Measurements from ENCODE around the gene ADORA3. TPM values are rescaled to one million over a fixed set of nuclear protein-coding genes. Genes with fewer than 3 reads are reported as not detected.

Gene ADORA3
- polyA plus RNA-seq, 1 donor from 2014 or later = not detected

DNA sequence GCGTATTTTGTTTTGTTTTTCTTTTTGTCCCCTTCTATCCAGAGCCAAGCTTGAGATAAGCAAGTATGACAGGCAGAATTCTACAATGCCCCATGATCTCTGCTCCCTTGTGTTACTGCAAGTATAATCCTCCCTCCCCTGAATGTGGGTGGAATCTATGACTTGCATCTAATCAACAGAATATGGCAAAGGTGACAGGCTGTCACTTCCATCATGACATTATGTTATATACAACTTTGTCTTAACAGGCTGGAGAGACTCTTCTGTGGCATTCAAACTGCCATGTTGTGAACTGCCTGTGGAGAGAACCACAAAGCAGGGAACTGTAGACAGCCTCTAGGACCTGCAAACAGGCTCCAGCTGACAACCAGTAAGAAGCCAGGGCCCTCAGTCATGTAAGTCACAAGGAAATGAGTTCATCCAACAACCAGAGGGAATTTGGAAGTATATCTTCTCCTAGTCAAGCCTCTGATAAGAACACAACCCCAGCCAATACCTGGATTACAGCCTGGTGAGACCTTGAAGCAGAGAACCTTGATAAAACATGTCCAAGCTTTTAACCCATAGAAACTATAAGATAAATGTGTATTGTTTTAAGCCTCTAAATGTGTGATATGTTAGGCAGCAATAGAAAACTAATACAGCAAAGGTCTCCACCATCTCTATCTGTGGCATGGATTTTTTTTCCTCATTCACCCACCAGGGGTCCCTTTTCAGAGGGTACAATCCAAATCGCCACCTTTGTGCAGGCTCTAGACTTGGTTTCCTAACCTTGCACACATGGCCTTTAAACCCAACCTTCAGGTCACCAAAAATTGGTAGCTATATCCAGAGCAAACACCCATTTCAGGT is 35.3 kb downstream of the ADORA3 start:
- H3K27ac ChIP-seq (ENCODE audit: low read length) = no peak overlapping the region
- H2AFZ ChIP-seq (ENCODE audit: low read depth, low read length) = no peak overlapping the region
- H3K79me2 ChIP-seq (replicated peaks; ENCODE audit: insufficient read depth, low read length) = no peaks in the 10 kb centered on the region
- H3K9ac ChIP-seq (ENCODE audit: low read length) = no peak overlapping the region
- no peak overlapping the region for H3K4me3 ChIP-seq (ENCODE audit: low read length)
- H3F3A ChIP-seq (ENCODE audit: insufficient read depth, low read length, poor library complexity, severe bottlenecking) = no peaks in the 10 kb centered on the region
- H4K20me1 ChIP-seq (ENCODE audit: insufficient read depth) = no peaks in the 10 kb centered on the region
- no peaks in the 10 kb centered on the region for H3K27me3 ChIP-seq (ENCODE audit: insufficient read depth, low read depth, low read length)
- H3K9me3 ChIP-seq (ENCODE audit: low read length) = no peaks in the 10 kb centered on the region
- H3K36me3 ChIP-seq (ENCODE audit: insufficient read depth, low read length) = no peaks in the 10 kb centered on the region
- TF ChIP-seq POLR2AphosphoS5 (IDR thresholded peaks at IDR 0.05) (no peak), SMC3 (conservative IDR thresholded peaks at IDR 0.05; ENCODE audit: poor library complexity) (no peak), TAF1 (IDR thresholded peaks at IDR 0.05; ENCODE audit: low read depth) (no peak), RAD21 (conservative IDR thresholded peaks at IDR 0.05) (no peak), EZH2 (IDR thresholded peaks at IDR 0.05; ENCODE audit: borderline replicate concordance, insufficient read depth, low read length, poor library complexity, severe bottlenecking) (no peak), MXI1 (conservative IDR thresholded peaks at IDR 0.05; ENCODE audit: poor library complexity, severe bottlenecking) (no peak), EP300 (conservative IDR thresholded peaks at IDR 0.05; ENCODE audit: poor library complexity, severe bottlenecking) (no peak)
- TF ChIP-seq, protein P1, sequence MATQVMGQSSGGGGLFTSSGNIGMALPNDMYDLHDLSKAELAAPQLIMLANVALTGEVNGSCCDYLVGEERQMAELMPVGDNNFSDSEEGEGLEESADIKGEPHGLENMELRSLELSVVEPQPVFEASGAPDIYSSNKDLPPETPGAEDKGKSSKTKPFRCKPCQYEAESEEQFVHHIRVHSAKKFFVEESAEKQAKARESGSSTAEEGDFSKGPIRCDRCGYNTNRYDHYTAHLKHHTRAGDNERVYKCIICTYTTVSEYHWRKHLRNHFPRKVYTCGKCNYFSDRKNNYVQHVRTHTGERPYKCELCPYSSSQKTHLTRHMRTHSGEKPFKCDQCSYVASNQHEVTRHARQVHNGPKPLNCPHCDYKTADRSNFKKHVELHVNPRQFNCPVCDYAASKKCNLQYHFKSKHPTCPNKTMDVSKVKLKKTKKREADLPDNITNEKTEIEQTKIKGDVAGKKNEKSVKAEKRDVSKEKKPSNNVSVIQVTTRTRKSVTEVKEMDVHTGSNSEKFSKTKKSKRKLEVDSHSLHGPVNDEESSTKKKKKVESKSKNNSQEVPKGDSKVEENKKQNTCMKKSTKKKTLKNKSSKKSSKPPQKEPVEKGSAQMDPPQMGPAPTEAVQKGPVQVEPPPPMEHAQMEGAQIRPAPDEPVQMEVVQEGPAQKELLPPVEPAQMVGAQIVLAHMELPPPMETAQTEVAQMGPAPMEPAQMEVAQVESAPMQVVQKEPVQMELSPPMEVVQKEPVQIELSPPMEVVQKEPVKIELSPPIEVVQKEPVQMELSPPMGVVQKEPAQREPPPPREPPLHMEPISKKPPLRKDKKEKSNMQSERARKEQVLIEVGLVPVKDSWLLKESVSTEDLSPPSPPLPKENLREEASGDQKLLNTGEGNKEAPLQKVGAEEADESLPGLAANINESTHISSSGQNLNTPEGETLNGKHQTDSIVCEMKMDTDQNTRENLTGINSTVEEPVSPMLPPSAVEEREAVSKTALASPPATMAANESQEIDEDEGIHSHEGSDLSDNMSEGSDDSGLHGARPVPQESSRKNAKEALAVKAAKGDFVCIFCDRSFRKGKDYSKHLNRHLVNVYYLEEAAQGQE (IDR thresholded peaks at IDR 0.05; ENCODE audit: borderline replicate concordance) = no peak
- TF ChIP-seq, protein P2, sequence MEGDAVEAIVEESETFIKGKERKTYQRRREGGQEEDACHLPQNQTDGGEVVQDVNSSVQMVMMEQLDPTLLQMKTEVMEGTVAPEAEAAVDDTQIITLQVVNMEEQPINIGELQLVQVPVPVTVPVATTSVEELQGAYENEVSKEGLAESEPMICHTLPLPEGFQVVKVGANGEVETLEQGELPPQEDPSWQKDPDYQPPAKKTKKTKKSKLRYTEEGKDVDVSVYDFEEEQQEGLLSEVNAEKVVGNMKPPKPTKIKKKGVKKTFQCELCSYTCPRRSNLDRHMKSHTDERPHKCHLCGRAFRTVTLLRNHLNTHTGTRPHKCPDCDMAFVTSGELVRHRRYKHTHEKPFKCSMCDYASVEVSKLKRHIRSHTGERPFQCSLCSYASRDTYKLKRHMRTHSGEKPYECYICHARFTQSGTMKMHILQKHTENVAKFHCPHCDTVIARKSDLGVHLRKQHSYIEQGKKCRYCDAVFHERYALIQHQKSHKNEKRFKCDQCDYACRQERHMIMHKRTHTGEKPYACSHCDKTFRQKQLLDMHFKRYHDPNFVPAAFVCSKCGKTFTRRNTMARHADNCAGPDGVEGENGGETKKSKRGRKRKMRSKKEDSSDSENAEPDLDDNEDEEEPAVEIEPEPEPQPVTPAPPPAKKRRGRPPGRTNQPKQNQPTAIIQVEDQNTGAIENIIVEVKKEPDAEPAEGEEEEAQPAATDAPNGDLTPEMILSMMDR (IDR thresholded peaks at IDR 0.05; ENCODE audit: poor library complexity, severe bottlenecking) = no peak
- H3K9me2 ChIP-seq (ENCODE audit: insufficient read depth, low read length) = no peaks in the 10 kb centered on the region
- H3K4me2 ChIP-seq (ENCODE audit: low read length) = no peak overlapping the region

DNA sequence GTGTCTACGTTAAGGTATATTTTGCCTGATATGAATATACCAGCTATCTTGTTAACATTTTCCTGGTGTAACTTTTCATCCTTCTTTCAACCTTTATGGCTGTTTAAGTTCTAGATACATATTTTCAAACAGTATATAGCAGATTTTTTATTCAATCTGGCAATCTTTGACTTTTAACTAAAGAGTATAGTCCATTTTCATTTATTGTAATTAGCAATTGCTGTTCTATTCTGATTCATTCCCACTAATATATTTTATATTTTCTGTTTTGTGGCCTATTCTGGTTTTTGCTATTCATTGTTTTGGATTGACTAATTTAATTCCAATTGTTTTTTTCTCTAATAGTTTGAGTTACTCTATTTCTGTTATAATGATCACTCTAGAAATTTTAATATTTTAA is 37.0 kb downstream of the ADORA3 start:
- no peaks in the 10 kb centered on the region for H3F3A ChIP-seq (ENCODE audit: insufficient read depth, low read length, poor library complexity, severe bottlenecking)
- no peak overlapping the region for H3K9ac ChIP-seq (ENCODE audit: low read length)
- H3K4me2 ChIP-seq (ENCODE audit: low read length) = no peak overlapping the region
- no peak overlapping the region for H3K4me3 ChIP-seq (ENCODE audit: low read length)
- no peak overlapping the region for H2AFZ ChIP-seq (ENCODE audit: low read depth, low read length)
- no peaks in the 10 kb centered on the region for H3K9me2 ChIP-seq (ENCODE audit: insufficient read depth, low read length)
- H3K27me3 ChIP-seq (ENCODE audit: insufficient read depth, low read depth, low read length) = no peaks in the 10 kb centered on the region
- no peaks in the 10 kb centered on the region for H4K20me1 ChIP-seq (ENCODE audit: insufficient read depth)
- no peak for TF ChIP-seq TAF1 (IDR thresholded peaks at IDR 0.05; ENCODE audit: low read depth)
- H3K36me3 ChIP-seq (ENCODE audit: insufficient read depth, low read length) = peaks cover 3% of the 10 kb centered on the region
- H3K9me3 ChIP-seq (ENCODE audit: low read length) = no peaks in the 10 kb centered on the region
- H3K79me2 ChIP-seq (replicated peaks; ENCODE audit: insufficient read depth, low read length) = no peaks in the 10 kb centered on the region
- no peak overlapping the region for H3K27ac ChIP-seq (ENCODE audit: low read length)

Data from neural cell (in vitro differentiated cells).